Measurements from ENCODE around the gene EOMES. TPM values are rescaled to one million over a fixed set of nuclear protein-coding genes. Genes with fewer than 3 reads are reported as not detected.
A peak's percentile ranks its signal among the peaks of the same experiment; 100 is the strongest.

Gene EOMES
- total RNA-seq, 1 experiment from 2014 or later: not detected

DNA sequence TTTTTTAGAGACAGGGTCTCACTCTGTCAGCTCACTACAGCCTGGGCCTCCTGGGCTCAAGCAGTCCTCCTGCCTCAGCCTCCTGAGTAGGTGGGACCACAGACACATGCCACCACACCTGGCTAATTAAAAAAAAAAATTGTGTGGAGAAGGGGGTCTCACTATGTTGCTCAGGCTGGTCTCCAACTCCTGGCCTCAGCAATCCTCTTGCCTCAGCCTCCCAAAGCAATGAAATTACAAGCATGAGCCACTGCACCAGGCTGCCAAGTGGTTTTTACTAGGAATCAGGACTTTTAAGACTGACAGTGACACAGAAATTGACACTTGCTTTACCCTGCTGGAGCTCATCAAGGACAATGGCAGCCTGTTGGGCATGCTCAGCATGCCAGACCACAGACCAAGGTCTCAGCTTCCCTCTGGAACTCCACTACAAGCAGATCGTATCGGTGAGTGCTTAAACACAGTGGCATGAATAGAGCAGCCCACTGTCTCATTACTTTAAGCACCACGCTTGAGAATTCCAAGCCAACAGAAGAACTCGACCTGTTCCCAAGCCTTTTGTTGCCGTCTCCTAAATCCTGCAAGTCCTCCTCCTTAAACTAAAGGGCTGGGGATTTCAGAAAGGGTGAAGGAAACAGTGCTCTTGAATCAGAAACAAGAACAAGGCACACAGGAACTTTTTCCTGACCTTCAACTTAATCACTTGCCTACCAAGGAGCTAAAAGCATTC, 41.4 kb downstream of the EOMES start:
- H3K27me3 ChIP-seq: no peaks in the 10 kb centered on the region
- no peak overlapping the region for H3K27ac ChIP-seq
- peak overlapping the region; percentile 34 for H3K4me3 ChIP-seq
- DNase-seq: peak; percentile 19 to 48
- H3K36me3 ChIP-seq: no peaks in the 10 kb centered on the region
- H3K4me1 ChIP-seq: no peaks in the 10 kb centered on the region
- no peaks in the 10 kb centered on the region for H3K9me3 ChIP-seq (replicated peaks)

DNA sequence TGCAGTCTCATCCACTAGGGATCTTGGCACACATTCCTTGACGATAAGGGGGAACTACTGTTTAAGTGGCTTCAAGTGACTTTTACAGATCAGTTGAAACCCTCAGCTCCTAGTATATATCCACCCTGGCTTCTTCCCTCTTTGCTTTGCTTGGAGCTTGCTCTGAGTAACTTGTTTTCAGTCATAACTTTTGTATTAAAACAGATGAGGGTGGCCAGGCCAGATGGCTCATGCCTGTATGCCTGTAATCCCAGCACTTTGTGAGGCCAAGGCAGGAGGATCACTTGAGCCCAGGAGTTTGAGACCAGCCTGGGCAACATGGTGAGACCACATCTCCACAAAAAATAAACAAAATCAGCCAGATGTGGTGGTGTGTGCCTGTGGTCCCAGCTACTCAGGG, 42.4 kb downstream of the EOMES start:
- Histone ChIP-seq H3K27me3 (no peaks in the 10 kb centered on the region), H3K36me3 (no peaks in the 10 kb centered on the region), H3K27ac (no peak overlapping the region), H3K4me1 (no peaks in the 10 kb centered on the region), H3K9me3 (replicated peaks) (no peaks in the 10 kb centered on the region), H3K4me3 (no peak overlapping the region)
- DNase-seq: no peak

DNA sequence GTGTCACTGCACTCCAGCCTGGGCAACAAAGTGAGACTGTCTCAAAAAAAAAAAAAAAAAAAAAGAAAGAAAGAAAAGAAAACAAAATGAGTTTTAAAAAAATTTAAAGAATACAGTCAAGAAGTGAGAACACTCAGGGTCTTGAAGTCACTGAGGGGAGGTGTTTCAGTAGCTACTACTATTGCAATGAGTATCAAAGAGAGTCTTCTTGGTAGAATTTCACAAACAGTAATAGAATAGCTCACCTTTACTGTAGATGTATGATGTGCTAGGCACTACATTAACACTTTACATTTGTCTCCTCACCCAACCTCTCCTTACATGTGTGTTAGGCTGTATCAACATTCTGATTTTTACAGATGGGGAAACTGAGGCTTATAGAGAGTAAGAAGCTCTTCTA, 43.9 kb downstream of the EOMES start:
- no peak overlapping the region for H3K27ac ChIP-seq
- no peak for DNase-seq
- no peaks in the 10 kb centered on the region for H3K36me3 ChIP-seq
- H3K9me3 ChIP-seq (replicated peaks): no peaks in the 10 kb centered on the region
- H3K4me1 ChIP-seq: no peaks in the 10 kb centered on the region
- no peaks in the 10 kb centered on the region for H3K27me3 ChIP-seq
- H3K4me3 ChIP-seq: no peak overlapping the region

DNA sequence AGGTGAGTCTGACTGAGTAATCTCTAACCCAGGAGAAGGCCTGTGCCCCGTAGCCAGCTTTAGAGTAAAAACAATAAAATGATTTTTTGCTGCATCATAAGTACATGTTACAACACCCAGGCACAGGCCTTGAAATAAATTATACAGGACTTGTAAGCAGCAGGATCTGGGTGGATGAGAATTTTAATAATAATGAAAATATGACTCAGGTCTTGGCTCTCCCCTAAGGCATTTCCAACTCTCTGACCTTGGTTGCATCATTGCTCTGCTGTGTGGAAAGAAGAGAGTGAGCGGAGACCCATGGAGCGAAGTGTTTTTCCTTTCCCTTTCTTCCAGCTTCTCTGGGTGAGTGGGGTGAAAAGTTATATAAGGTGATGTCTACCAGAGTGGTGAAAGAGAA, 44.6 kb downstream of the EOMES start:
- H3K27ac ChIP-seq: no peak overlapping the region
- DNase-seq: no peak

DNA sequence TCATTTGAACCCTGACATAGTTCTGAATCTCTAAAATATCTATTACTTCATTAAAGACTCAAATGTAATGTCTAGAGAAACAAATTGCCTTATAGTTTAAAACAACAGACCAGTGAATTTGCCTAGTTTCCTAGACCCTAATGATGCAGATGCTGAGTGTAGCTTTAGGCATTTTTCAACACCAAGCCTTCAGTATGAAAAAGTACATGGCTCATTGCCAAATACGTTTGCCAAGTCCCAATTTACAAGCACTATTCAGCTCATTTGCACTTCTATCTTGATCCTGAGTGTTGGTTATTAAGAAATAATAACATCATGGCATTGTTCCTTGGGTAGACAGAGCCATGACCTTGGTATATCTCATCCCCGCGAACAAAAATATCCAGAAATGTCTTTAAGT, 46.8 kb downstream of the EOMES start:
- Histone ChIP-seq H3K27me3 (no peaks in the 10 kb centered on the region), H3K4me1 (no peaks in the 10 kb centered on the region)
- peak in 1 of 2 experiments; percentile 10 for DNase-seq

More for the DNA sequence above, 44.6 kb downstream of the EOMES start:
- H3K27me3 ChIP-seq: no peaks in the 10 kb centered on the region
- no peak overlapping the region for H3K4me3 ChIP-seq
- H3K4me1 ChIP-seq: no peaks in the 10 kb centered on the region
- H3K36me3 ChIP-seq: no peaks in the 10 kb centered on the region
- H3K9me3 ChIP-seq (replicated peaks): no peaks in the 10 kb centered on the region

DNA sequence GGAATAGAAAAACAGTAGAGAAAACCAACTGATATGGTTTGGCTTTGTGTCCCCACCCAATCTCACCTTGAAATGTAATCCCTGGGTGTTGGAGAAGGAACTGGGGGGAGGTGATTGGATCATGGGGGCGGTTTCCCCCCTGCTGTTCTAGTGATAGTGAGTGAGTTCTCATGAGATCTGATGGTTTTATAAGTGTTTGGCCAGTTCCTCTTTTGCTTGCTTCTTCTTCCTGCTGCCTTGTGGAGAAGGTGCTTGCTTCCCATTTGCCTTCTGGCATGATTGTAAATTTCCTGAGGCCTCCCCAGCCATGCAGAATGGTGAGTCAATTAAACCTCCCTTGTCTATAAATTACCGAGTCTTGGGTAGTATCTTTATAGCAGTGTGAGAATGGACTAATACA, 48.4 kb downstream of the EOMES start:
- Histone ChIP-seq H3K36me3 (no peaks in the 10 kb centered on the region), H3K9me3 (replicated peaks) (no peaks in the 10 kb centered on the region), H3K4me3 (no peak overlapping the region), H3K27ac (no peak overlapping the region), H3K4me1 (no peaks in the 10 kb centered on the region), H3K27me3 (no peaks in the 10 kb centered on the region)
- DNase-seq: no peak

More for the DNA sequence above, 46.8 kb downstream of the EOMES start:
- no peaks in the 10 kb centered on the region for H3K36me3 ChIP-seq
- no peaks in the 10 kb centered on the region for H3K9me3 ChIP-seq (replicated peaks)
- H3K4me3 ChIP-seq: no peak overlapping the region
- no peak overlapping the region for H3K27ac ChIP-seq

DNA sequence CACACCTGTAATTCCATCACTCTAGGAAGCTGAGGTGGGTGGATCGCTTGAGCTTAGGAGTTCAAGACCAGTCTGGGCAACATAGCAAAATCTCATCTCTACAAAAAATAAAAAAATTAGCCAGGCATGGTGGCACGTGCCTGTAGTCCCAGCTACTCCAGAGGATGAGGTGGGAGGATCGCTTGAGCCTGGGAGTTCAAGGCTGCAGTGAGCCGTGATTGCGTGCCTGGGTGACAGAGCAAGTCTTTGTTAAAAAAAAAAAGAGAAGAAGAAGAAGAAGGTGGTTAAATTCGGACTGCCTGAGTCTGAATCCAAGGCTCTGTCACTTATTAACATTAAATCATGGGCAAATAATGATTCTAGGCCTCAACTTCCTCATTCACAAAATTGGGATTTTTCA, 51.0 kb downstream of the EOMES start:
- no peaks in the 10 kb centered on the region for H3K9me3 ChIP-seq (replicated peaks)
- no peak overlapping the region for H3K4me3 ChIP-seq
- no peaks in the 10 kb centered on the region for H3K27me3 ChIP-seq
- H3K4me1 ChIP-seq: peaks cover 7% of the 10 kb centered on the region; the same call in 1 of the 2 replicates
- H3K36me3 ChIP-seq: no peaks in the 10 kb centered on the region
- no peak overlapping the region for H3K27ac ChIP-seq
- DNase-seq: no peak

DNA sequence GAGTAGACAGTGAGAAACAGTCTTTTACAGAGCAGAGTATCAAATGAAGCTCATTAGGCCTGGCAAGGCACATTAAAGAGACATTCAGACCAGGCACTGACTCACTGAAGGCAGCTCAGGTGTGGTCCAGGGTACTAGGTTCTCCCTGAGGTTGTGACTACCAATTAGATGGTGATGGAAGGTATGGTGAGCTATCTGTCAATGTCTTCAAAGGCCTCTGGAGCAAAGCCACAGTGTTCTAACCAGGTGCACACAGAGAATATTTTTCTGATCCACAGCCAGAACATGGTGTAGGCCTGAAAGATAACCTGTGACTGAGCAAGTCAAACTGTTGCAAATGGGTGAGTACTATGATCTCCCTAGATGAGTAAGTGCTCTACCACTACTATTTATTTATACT, 51.5 kb downstream of the EOMES start:
- peaks cover 7% of the 10 kb centered on the region; the same call in 1 of the 2 replicates for H3K4me1 ChIP-seq

DNA sequence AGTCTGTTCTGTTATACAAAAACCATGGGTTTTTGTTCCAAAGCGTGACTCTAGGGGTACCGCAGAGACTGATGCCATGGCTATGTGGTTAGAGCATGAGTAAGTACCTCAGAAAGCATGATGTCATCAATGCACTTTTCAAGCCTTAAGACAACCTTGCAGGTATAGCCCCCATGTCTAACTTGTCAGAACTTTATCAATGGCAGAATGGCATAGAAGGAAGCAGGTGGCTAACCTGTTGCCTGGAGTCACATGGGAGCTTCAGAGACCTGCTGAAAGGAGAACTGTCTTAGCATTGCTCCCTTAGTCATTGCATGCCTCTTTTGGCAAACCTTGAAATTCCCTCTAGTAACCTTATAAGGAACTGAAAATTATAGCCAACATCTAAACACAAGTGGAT, 52.5 kb downstream of the EOMES start:
- Histone ChIP-seq H3K36me3 (no peaks in the 10 kb centered on the region), H3K27ac (no peak overlapping the region), H3K4me3 (no peak overlapping the region), H3K9me3 (replicated peaks) (no peaks in the 10 kb centered on the region), H3K27me3 (no peaks in the 10 kb centered on the region), H3K4me1 (peaks cover 7% of the 10 kb centered on the region; the same call in 1 of the 2 replicates)
- DNase-seq: no peak

More for the DNA sequence above, 51.5 kb downstream of the EOMES start:
- no peak overlapping the region for H3K27ac ChIP-seq
- DNase-seq: no peak
- H3K36me3 ChIP-seq: no peaks in the 10 kb centered on the region
- no peaks in the 10 kb centered on the region for H3K9me3 ChIP-seq (replicated peaks)
- no peaks in the 10 kb centered on the region for H3K27me3 ChIP-seq
- H3K4me3 ChIP-seq: no peak overlapping the region

DNA sequence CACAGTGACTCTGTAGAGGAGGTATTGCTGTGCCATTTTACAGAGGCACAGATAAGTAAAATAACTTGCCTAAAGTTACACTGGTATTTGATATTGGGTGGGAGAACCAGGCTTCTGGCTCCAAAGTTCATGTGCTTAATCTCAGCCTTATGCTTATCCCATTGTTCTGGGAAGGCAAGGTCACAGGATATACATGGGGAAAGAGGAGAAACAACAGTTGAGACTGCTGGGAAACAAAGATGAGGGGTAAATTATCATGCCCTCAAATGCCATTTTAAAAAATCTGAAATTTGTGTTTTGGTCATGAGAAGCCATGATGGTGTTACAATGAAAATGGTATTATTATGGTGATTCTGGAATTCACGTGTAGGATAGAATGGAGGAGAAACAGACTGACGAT, 54.4 kb downstream of the EOMES start:
- no peak for DNase-seq
- Histone ChIP-seq H3K4me1 (peaks cover 7% of the 10 kb centered on the region; the same call in 1 of the 2 replicates), H3K27ac (no peak overlapping the region), H3K4me3 (no peak overlapping the region), H3K27me3 (no peaks in the 10 kb centered on the region), H3K36me3 (no peaks in the 10 kb centered on the region), H3K9me3 (replicated peaks) (no peaks in the 10 kb centered on the region)

DNA sequence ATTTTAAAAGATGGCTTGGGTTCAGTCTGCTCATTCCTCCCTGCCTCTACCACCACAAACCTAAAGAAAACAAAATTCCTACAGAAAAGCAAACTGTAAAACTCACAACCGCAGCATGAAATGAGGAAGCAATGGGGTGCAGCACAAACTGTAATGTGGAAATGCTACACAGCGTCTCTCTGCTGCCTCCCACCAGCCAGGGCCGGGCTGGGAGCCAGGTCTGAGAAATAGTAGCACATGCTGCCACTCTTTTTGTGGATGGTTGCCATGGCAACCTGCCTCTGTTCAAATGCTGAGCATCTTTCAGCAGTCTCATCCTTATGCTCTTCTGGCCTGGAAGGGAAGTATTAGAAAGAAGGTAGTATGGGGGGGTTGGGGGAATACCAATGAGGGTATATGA, 55.4 kb downstream of the EOMES start:
- peak; percentile 70 to 76 for DNase-seq
- Histone ChIP-seq H3K9me3 (replicated peaks) (no peaks in the 10 kb centered on the region), H3K27me3 (no peaks in the 10 kb centered on the region), H3K36me3 (no peaks in the 10 kb centered on the region), H3K4me3 (peak overlapping the region; percentile 1; the same call in 1 of the 2 replicates), H3K27ac (no peak overlapping the region), H3K4me1 (peaks cover 7% of the 10 kb centered on the region; the same call in 1 of the 2 replicates)

DNA sequence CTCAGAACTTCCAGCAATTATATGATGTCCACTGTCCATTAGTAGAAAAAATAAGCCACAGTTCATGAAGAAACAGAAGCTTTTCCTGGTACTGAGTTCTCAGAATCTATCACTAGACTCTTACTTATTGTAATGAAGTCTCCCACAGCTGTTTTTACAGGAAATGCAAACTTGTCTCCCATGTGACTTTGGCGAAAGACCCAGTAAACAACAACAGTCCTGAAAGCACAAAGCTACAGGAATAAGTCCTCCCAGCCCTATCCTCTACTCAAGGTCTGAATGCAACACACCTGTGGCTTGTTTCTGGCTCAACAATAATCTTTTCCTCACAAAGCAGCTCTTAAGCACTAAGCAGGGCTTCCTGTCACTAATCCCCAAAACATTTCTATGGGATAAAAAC, 55.9 kb downstream of the EOMES start:
- Histone ChIP-seq H3K27ac (no peak overlapping the region), H3K27me3 (no peaks in the 10 kb centered on the region), H3K36me3 (no peaks in the 10 kb centered on the region), H3K4me3 (peak overlapping the region; percentile 1; the same call in 1 of the 2 replicates), H3K4me1 (peaks cover 7% of the 10 kb centered on the region; the same call in 1 of the 2 replicates), H3K9me3 (replicated peaks) (no peaks in the 10 kb centered on the region)
- DNase-seq: no peak

Other genes starting within 250 kb of the EOMES start
- gene SLC4A7, start 237.9 kb downstream of the EOMES start, total RNA-seq (2014; rRNA removed; shearing (Covaris generic)): 59.5 and 71.5 TPM in 2 replicates

All from SJCRH30 (cell line).